H1 (cell line): ENCODE data around the gene OR6K2. TPM values are rescaled to one million over a fixed set of nuclear protein-coding genes. Genes with fewer than 3 reads are reported as not detected.

Source experiments
- CTCF ChIA-PET: fragments of 300-600 bp; sonication (Branson Sonifier 250); formaldehyde crosslinking; loops from one replicate; lab custom pipeline; 2021; ENCODE audit not compliant: partially characterized antibody; lab: Charles Lee
- POLR2A ChIA-PET: fragments of 300-600 bp; sonication (Branson Sonifier 250); formaldehyde crosslinking; loops from one replicate; lab custom pipeline; 2021; ENCODE audit warnings: inconsistent platforms; ENCODE audit not compliant: partially characterized antibody; lab: Charles Lee
- DNase-seq, 2 experiments: peaks; one replicate each; pipeline versions ENCODE4 v3.0.0 to v3.0.0-alpha.2; 2010 to 2022; ENCODE audit warnings: low spot score in 2 of 2, low read depth in 1 of 2, mixed read lengths in 1 of 2
- FAIRE-seq: peaks from 2 replicates; lab custom pipeline; 2011; peaks lifted over from hg19 to GRCh38; lab: Jason Lieb, UNC
- H2AFZ ChIP-seq: 2 replicates; pipeline ENCODE4 v1.8.1; 2012; ENCODE audit warnings: low read length, inconsistent platforms
- H2AK5ac ChIP-seq: 2 replicates; pipeline ENCODE4 v1.6.1; 2013; ENCODE audit warnings: low read depth, low read length
- H2BK120ac ChIP-seq: replicated peaks from 2 replicates; pipeline ENCODE3; 2013; ENCODE audit warnings: low read depth, low read length, inconsistent platforms
- H2BK12ac ChIP-seq: 2 replicates; pipeline ENCODE4 v1.6.1; 2013; ENCODE audit warnings: low read depth, low read length
- H2BK15ac ChIP-seq: 2 replicates; pipeline ENCODE4 v1.6.1; 2013; ENCODE audit warnings: low read length
- H2BK20ac ChIP-seq: 2 replicates; pipeline ENCODE4 v1.6.1; 2013; ENCODE audit warnings: low read length
- H2BK5ac ChIP-seq: 2 replicates; pipeline ENCODE4 v1.6.1; 2013; ENCODE audit warnings: low read depth, low read length
- H3K14ac ChIP-seq: 2 replicates; pipeline ENCODE4 v1.6.1; 2013; ENCODE audit warnings: inconsistent platforms; ENCODE audit not compliant: insufficient read length
- H3K18ac ChIP-seq: 2 replicates; pipeline ENCODE4 v1.6.1; 2013; ENCODE audit warnings: low read length; ENCODE audit errors: extremely low read depth
- H3K23ac ChIP-seq: 2 replicates; pipeline ENCODE4 v1.6.1; 2013; ENCODE audit warnings: inconsistent platforms; ENCODE audit not compliant: insufficient read length
- H3K23me2 ChIP-seq: 2 replicates; pipeline ENCODE4 v1.6.1; 2013; ENCODE audit warnings: low read depth, low read length
- H3K27ac ChIP-seq: 2 replicates; pipeline ENCODE4 v1.6.1; 2011; ENCODE audit warnings: low read depth, low read length, inconsistent platforms
- H3K27me3 ChIP-seq, 4 experiments: replicated peaks in 1 of 4; 1 replicate in 1 of 4; 2 replicates in 3 of 4; pipeline versions ENCODE4 v1.6.1 to v1.8.1; 2011 to 2013; ENCODE audit warnings: low read length in 3 of 4, mild to moderate bottlenecking in 3 of 4, inconsistent platforms in 2 of 4, mixed read lengths in 2 of 4, moderate library complexity in 1 of 4; ENCODE audit not compliant: control insufficient read depth in 3 of 4, insufficient read depth in 3 of 4; ENCODE audit errors: extremely low read depth in 1 of 4
- H3K36me3 ChIP-seq, 4 experiments: 2 replicates each; pipeline versions ENCODE4 v1.6.1 to v1.8.1; 2011 to 2013; ENCODE audit warnings: mild to moderate bottlenecking in 4 of 4, low read length in 3 of 4, moderate library complexity in 2 of 4, control low read depth in 1 of 4, inconsistent platforms in 1 of 4; ENCODE audit not compliant: insufficient read depth in 4 of 4, control insufficient read depth in 2 of 4
- H3K4ac ChIP-seq: replicated peaks from 2 replicates; pipeline ENCODE3; 2013; ENCODE audit warnings: low read length, low read depth, mixed read lengths, inconsistent platforms; ENCODE audit not compliant: insufficient read length
- H3K4me1 ChIP-seq, 4 experiments: replicated peaks in 1 of 4; 1 replicate in 1 of 4; 2 replicates in 3 of 4; pipeline versions ENCODE4 v1.6.1 to v1.8.1; 2011 to 2013; ENCODE audit warnings: low read length in 3 of 4, inconsistent platforms in 2 of 4, mixed read lengths in 1 of 4; ENCODE audit not compliant: insufficient read depth in 4 of 4, control insufficient read depth in 3 of 4
- H3K4me2 ChIP-seq, 2 experiments: 2 replicates each; pipeline versions ENCODE4 v1.6.1 to v1.8.1; 2011 to 2013; ENCODE audit warnings: low read depth in 2 of 2, low read length in 2 of 2, control low read depth in 1 of 2, inconsistent platforms in 1 of 2, mild to moderate bottlenecking in 1 of 2; ENCODE audit not compliant: insufficient read depth in 1 of 2
- H3K4me3 ChIP-seq, 4 experiments: fragments of 200-600, 300-600 bp in 1 of 4; sonication (generic), shearing (Covaris generic), sonication (Bioruptor Twin) in 1 of 4; 2 replicates each; pipeline versions ENCODE4 v1.5.1 to v1.8.1; 2011 to 2016; ENCODE audit warnings: low read length in 4 of 4, low read depth in 3 of 4, control low read depth in 2 of 4, inconsistent platforms in 2 of 4, mild to moderate bottlenecking in 2 of 4, mixed read lengths in 1 of 4, moderate library complexity in 1 of 4; ENCODE audit not compliant: insufficient read depth in 2 of 4; ENCODE audit errors: extremely low read depth in 1 of 4
- H3K56ac ChIP-seq: replicated peaks from 2 replicates; pipeline ENCODE3; 2013; ENCODE audit warnings: low read depth, mild to moderate bottlenecking, mixed read lengths, low read length, inconsistent platforms; ENCODE audit not compliant: insufficient read length
- H3K79me1 ChIP-seq: 2 replicates; pipeline ENCODE4 v1.6.1; 2013; ENCODE audit warnings: low read depth, low read length, control low read depth
- H3K79me2 ChIP-seq, 2 experiments: 2 replicates each; pipeline versions ENCODE4 v1.6.1 to v1.8.1; 2012 to 2013; ENCODE audit warnings: low read length in 2 of 2, mild to moderate bottlenecking in 2 of 2, inconsistent platforms in 1 of 2; ENCODE audit not compliant: insufficient read depth in 2 of 2, control insufficient read depth in 1 of 2
- H3K9ac ChIP-seq, 4 experiments: replicated peaks in 1 of 4; 1 replicate in 1 of 4; 2 replicates in 3 of 4; pipeline versions ENCODE4 v1.6.1 to v1.8.1; 2011 to 2013; ENCODE audit warnings: low read depth in 3 of 4, low read length in 3 of 4, control low read depth in 2 of 4, mild to moderate bottlenecking in 2 of 4, moderate library complexity in 2 of 4, inconsistent platforms in 1 of 4; ENCODE audit errors: extremely low read depth in 1 of 4
- H3K9me3 ChIP-seq, 2 experiments: 2 replicates each; pipeline versions ENCODE4 v1.6.1 to v1.8.1; 2012 to 2013; ENCODE audit warnings: mild to moderate bottlenecking in 2 of 2, moderate library complexity in 2 of 2, control low read depth in 1 of 2, inconsistent platforms in 1 of 2, low read depth in 1 of 2, low read length in 1 of 2, mixed read lengths in 1 of 2; ENCODE audit not compliant: insufficient read depth in 2 of 2
- H4K20me1 ChIP-seq, 2 experiments: replicated peaks in 1 of 2; 2 replicates each; pipeline versions ENCODE3 to v1.8.1; 2011 to 2013; ENCODE audit warnings: inconsistent platforms in 2 of 2, low read length in 2 of 2, mild to moderate bottlenecking in 1 of 2; ENCODE audit not compliant: insufficient read depth in 2 of 2, control insufficient read depth in 1 of 2
- H4K5ac ChIP-seq: 2 replicates; pipeline ENCODE4 v1.6.1; 2013; ENCODE audit warnings: low read length, low read depth, mixed read lengths, inconsistent platforms; ENCODE audit not compliant: insufficient read length
- H4K8ac ChIP-seq: 2 replicates; pipeline ENCODE4 v1.8.0; 2013; ENCODE audit warnings: mild to moderate bottlenecking, moderate library complexity, low read length, inconsistent platforms; ENCODE audit not compliant: insufficient read depth; ENCODE audit errors: extremely low read depth
- H4K91ac ChIP-seq: replicated peaks from 2 replicates; pipeline ENCODE3; 2013; ENCODE audit warnings: low read length, mixed read lengths, inconsistent platforms; ENCODE audit not compliant: insufficient read length
- BCL11A ChIP-seq, 2 experiments: IDR thresholded peaks; one replicate each; pipeline ENCODE4 v1.6.1; 2011; ENCODE audit warnings: low read depth in 2 of 2, low read length in 2 of 2, mild to moderate bottlenecking in 2 of 2
- BRCA1 ChIP-seq: IDR thresholded peaks from 2 replicates; pipeline ENCODE4 v1.6.1; 2012; ENCODE audit warnings: low read depth, low read length, improper control_type of control experiment
- CBX8 ChIP-seq: fragments of 300-800, 300-1000 bp; sonication (generic); IDR thresholded peaks from 2 replicates; pipeline ENCODE4 v1.7.1; 2016; ENCODE audit warnings: low read depth, low read length, borderline replicate concordance
- CHD2 ChIP-seq: IDR thresholded peaks from 2 replicates; pipeline ENCODE4 v1.6.1; 2012; ENCODE audit warnings: low read length, improper control_type of control experiment
- CTCF ChIP-seq, 3 experiments: IDR thresholded peaks; 1 replicate in 2 of 3; 2 replicates in 1 of 3; pipeline versions ENCODE4 v1.5.1 to v1.6.1; 2011; ENCODE audit warnings: low read length in 3 of 3, mild to moderate bottlenecking in 3 of 3, inconsistent platforms in 2 of 3, low read depth in 1 of 3, moderate library complexity in 1 of 3; ENCODE audit not compliant: insufficient read depth in 1 of 3; ENCODE audit errors: control extremely low read depth in 1 of 3
- EGR1 ChIP-seq: IDR thresholded peaks from 2 replicates; pipeline ENCODE4 v1.6.1; 2011; ENCODE audit warnings: low read depth, low read length, borderline replicate concordance
- HDAC6 ChIP-seq: IDR thresholded peaks from one replicate; pipeline ENCODE4 v1.7.1; 2012; ENCODE audit warnings: low read depth, mild to moderate bottlenecking, inconsistent platforms, low read length, moderate library complexity
- JUN ChIP-seq: IDR thresholded peaks from 2 replicates; pipeline ENCODE4 v1.6.1; 2011; ENCODE audit warnings: low read depth, mild to moderate bottlenecking, improper control_type of control experiment, low read length
- KDM4A ChIP-seq: IDR thresholded peaks from one replicate; pipeline ENCODE4 v1.7.1; 2012; ENCODE audit warnings: low read depth, mild to moderate bottlenecking, moderate library complexity, low read length, inconsistent platforms; ENCODE audit not compliant: severe bottlenecking
- KDM5A ChIP-seq: fragments of 200-600 bp; IDR thresholded peaks from 2 replicates; pipeline ENCODE4 v1.7.1; 2012; ENCODE audit warnings: mild to moderate bottlenecking, low read length, inconsistent platforms, mixed read lengths
- NRF1 ChIP-seq: IDR thresholded peaks from 2 replicates; pipeline ENCODE4 v1.6.1; 2011; ENCODE audit warnings: mild to moderate bottlenecking, low read depth, low read length, improper control_type of control experiment
- SIX5 ChIP-seq: IDR thresholded peaks from 2 replicates; pipeline ENCODE4 v1.6.1; 2011; ENCODE audit warnings: mild to moderate bottlenecking, low read depth, low read length
- SUZ12 ChIP-seq: fragments of 200-600 bp; sonication (generic); IDR thresholded peaks from 2 replicates; pipeline ENCODE4 v1.6.1; 2012; ENCODE audit warnings: mild to moderate bottlenecking, inconsistent platforms, low read length, moderate library complexity, mixed read lengths
- WGBS, 2 experiments: shearing (Covaris generic) in 1 of 2; methylation state at CpG; one replicate each; pipeline versions ENCODE4 v1.1.6 to v1.1.7; 2013 to 2015; ENCODE audit warnings: low lambda C conversion rate in 2 of 2, mixed read lengths in 2 of 2, inconsistent platforms in 1 of 2, low coverage in 1 of 2, missing lambda C conversion rate in 1 of 2; ENCODE audit not compliant: insufficient replicate concordance in 2 of 2, insufficient coverage in 1 of 2, insufficient read length in 1 of 2; ENCODE audit errors: extremely low coverage in 1 of 2, missing lambda C conversion rate in 1 of 2; 5-methylcytosine and 5-hydroxymethylcytosine counted together
- polyA plus RNA-seq, 7 experiments: library from polyadenylated mRNA; depleted of rRNA in 3 of 7; stranded (reverse) in 5 of 7; unstranded in 2 of 7; fragments of >200 nt in 5 of 7; fragments of 200-250 nt in 2 of 7; gene quantifications; 1 replicate in 5 of 7; 2 replicates in 1 of 7; 4 replicates in 1 of 7; pipeline versions ENCODE4 v1.2.1 to v1.2.3, GENCODE V29; 2011 to 2013; ENCODE audit warnings: missing spikeins in 2 of 7, mixed read lengths in 2 of 7
- total RNA-seq: library from RNA; stranded (reverse); fragmentation: NEBNext Ultra II Directional; extraction: Animal tissue kit (Norgen Biotek cat#: 25700); gene quantifications from 2 replicates; pipeline ENCODE4 v1.2.1, GENCODE V29; 2021

Gene OR6K2
- total and polyA plus RNA-seq, 2 of the 8 experiments (the other 6 are each of a cell fraction or from before 2014, with no cell fraction given) = not detected

GRCh38 chr1:158716335-158716734 lies 15.9 kb upstream of the OR6K2 start:
- no peak overlapping the region for H3K27ac ChIP-seq
- H3K4ac ChIP-seq = no peak overlapping the region
- no peak overlapping the region for H2BK15ac ChIP-seq
- H3K4me1 ChIP-seq = no peaks in the 10 kb centered on the region
- ChIA-PET CTCF (no interaction called here), POLR2A (no interaction called here)
- H3K9me3 ChIP-seq = no peaks in the 10 kb centered on the region
- no peak overlapping the region for H2BK5ac ChIP-seq
- no peak overlapping the region for H3K56ac ChIP-seq
- no peaks in the 10 kb centered on the region for H3K79me1 ChIP-seq
- no peak overlapping the region for H2BK120ac ChIP-seq
- H3K27me3 ChIP-seq = no peaks in the 10 kb centered on the region
- H3K23ac ChIP-seq = no peak overlapping the region
- H3K4me3 ChIP-seq = no peak overlapping the region
- H3K4me2 ChIP-seq = no peak overlapping the region
- H3K23me2 ChIP-seq = no peaks in the 10 kb centered on the region
- H4K8ac ChIP-seq = no peak overlapping the region
- no peak overlapping the region for H4K91ac ChIP-seq
- H4K20me1 ChIP-seq = no peaks in the 10 kb centered on the region
- H4K5ac ChIP-seq = no peak overlapping the region
- no peak overlapping the region for H2AK5ac ChIP-seq
- no peak overlapping the region for H2AFZ ChIP-seq
- H3K79me2 ChIP-seq = no peaks in the 10 kb centered on the region
- DNase-seq (no peak), FAIRE-seq (no peak)
- no peak overlapping the region for H3K9ac ChIP-seq
- no peak overlapping the region for H3K14ac ChIP-seq
- no peak overlapping the region for H2BK12ac ChIP-seq
- H2BK20ac ChIP-seq = no peak overlapping the region
- H3K36me3 ChIP-seq = no peaks in the 10 kb centered on the region
- WGBS, 2 experiments = 89% methylated on average over 1 of the region's 1 CpG; no CpG with 5 or more reads in 1 of the 2 experiments
- no peak overlapping the region for H3K18ac ChIP-seq
- no peak for TF ChIP-seq CHD2
- TF ChIP-seq KDM4A = no peak
- TF ChIP-seq NRF1 = no peak
- no peak for TF ChIP-seq CBX8
- no peak for TF ChIP-seq BRCA1
- no peak for TF ChIP-seq KDM5A
- no peak for TF ChIP-seq HDAC6
- TF ChIP-seq BCL11A (IDR thresholded peaks at IDR 0.05; ENCODE audit: low read depth in 2 of 2, low read length in 2 of 2) = no peak
- TF ChIP-seq JUN = no peak
- TF ChIP-seq CTCF (IDR thresholded peaks at IDR 0.05; ENCODE audit: control extremely low read depth in 1 of 3, insufficient read depth in 1 of 3, low read depth in 1 of 3, low read length in 3 of 3) = no peak
- TF ChIP-seq SIX5 = no peak
- TF ChIP-seq EGR1 = no peak
- no peak for TF ChIP-seq SUZ12
